ENCODE data around the gene CHI3L2.

DNA sequence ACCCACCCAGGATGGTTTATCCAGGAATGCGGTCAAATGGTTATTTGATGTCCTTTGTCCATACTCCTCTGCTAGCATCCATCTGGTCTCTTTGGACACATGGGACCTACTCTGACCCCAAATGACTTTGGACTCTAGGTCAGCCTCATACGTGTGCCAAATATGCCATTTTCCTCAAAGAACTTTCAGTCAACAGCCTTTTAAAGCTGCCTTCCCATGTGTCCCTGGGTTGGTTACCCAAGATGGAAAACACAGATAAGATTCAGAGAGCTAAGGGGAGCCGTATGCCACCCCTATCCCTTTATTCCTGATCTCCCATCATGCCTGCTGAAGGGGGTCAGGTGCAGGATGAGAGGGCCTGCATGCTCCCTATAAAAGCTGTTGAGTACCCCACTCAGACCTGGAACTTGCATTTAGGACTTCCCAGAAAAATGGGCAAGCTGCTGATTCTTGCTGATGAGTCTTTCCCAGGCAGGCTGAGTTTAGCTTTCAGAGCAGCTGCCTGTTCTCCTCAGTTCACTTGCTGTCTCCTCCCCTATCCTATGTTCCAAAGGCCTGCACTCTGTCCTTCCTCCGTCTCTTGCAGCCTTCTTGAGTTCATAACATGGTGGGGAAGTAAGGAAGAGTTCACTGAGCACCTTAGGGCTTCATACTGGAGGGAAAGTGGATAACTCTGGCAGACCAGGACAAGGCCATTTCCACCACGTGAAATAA lies 19.8 kb downstream of the CHI3L2 start:
- TF ChIP-seq CTCF (IDR thresholded peaks at IDR 0.05) (no peak), POLR2A (IDR thresholded peaks at IDR 0.05) (no peak)
